CD1c-positive myeloid dendritic cell (primary cell): ENCODE results near the gene APEX1.
"Not testable (repeated sequence)": the region's sequence is repeated elsewhere in the genome, so short reads cannot be mapped to it uniquely, and the experiment has no call there.

Experiments used
- DNase-seq: peaks from one replicate; pipeline ENCODE4 v3.0.0-alpha.2; 2016; ENCODE audit errors: extremely low spot score

The APEX1 gene

DNA sequence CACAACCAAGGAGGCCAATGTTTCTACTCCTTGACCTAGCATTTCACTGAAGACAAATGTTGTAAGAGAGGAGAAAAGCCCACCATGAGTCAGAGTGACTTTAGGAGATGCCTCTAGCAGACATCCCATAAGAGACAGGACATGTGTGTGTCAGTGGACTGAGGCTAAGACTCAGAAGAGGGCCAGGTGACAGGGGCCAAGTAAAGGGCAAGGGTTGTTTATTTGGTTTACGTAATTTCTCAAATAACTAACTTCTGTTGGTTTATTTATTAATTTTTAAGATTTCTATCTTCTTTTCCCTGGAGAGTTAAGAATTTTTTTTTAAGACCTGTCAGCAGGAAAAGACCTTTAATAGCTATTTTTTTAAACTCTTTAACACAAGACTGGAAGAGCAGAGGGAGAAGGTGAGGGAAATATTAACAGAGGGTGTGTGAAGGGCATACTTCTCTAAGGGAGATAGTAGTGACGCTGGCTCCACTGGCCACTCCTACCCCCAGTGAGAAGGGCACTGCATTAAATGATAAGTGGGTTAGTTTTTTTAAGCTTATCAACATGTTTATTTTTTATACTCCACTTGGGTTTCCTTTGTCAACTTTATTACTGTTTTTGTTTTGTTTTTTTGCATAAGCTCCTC, 17.6 kb downstream of the APEX1 start:
- no peak for DNase-seq

DNA sequence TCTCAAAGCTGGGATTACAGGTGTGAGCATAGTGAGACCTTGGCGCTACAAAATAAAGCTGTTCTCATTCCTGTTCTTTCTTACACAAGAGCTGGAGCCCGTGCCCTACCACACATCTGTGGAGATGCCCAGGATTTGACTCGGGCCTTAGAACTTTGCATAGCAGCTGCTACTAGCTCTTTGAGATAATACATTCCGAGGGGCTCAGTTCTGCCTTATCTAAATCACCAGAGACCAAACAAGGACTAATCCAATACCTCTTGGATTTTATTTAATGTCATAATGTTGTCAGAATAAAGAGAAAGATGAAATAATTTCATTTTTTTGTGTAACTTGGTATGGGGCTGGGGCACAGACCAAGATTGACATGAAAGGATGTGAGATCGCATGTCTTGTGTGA, 21.8 kb downstream of the APEX1 start:
- DNase-seq = no peak

DNA sequence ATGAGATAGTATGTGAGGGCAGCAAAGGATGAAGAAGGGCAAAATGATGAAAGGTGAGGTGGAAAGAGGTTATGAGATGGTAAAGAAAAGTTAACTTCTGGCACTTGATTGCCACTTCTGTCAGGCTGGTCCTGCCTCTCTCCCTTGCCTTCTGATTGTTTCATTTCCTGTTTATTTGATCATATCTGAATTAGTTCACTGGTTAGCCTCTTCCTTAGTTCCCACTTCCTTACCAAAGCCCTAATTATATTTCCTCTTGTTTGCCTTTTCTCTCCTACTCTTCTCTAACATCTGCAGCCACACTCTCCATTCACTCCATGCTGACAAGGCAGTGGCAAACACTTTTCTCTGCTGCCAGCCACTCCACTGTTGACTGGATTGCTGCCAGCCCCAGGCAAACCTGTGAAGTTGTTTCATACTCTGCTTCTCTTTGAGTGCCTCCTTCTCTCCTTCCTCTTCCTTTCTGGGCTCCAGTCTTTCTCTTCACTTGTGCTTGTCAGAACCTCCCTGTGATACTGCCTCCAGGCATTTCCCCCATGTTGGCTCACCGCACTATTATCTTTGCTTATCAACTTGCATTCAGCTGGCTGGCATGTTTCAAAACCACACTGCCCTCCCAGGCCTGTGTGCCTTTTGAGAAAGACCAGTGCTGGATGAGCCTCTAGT, 22.3 kb downstream of the APEX1 start:
- peak; percentile 47 for DNase-seq

DNA sequence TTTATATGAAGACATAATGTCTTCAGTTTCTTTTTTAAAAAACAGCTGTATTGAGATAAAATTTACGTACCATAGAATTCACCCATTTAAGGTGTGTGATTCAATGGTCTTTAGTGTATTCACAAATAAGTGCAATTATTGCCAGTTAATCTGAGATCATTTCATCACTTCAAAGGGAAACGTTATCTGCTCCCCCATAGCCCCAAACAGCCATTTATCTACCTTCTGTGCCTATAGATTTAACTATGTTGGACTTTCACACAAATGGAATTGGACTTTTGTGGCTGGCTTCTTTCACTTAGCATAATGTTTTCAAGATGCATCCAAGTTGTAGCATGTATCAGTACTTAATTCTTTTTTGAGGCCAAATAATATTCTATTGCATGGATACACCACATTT, 23.9 kb downstream of the APEX1 start:
- no peak for DNase-seq

DNA sequence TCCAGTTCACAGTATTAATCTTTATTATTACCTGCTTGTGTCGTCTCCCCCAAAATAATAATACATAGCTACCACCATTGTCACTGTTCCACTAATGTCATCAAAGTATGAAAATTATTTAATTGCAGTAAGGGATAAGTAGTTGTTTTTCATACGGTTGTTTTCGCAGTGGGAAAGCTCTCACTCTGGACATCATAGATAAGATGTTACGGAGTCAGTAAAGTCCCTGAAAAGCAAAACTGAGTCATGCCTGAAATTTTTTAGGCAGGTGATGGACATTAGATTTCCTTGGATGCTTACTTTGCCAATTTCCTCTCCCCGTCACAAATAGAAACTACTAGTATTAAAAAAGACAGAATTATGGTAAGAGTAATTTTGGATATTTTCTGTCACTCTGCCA, 27.4 kb downstream of the APEX1 start:
- no peak for DNase-seq

DNA sequence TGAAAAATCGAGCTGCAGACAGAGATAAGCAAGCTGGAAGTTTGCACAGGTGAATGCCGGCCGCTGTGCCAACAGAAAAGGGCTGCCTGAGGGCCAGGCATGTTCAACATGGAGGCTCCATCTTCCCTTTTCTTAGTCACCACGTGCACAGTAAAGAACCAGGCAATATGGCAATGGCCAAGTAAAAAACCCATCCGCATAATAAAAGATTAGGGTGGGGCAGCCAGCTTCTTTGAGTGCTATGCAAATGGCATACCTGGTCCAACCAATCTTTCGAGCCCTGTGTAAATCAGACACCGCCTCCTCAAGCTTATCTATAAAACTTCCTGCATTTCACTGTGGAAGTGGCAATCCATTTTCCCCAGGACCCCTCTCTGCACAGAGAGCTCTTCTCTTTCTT, 30.9 kb downstream of the APEX1 start:
- no peak for DNase-seq

DNA sequence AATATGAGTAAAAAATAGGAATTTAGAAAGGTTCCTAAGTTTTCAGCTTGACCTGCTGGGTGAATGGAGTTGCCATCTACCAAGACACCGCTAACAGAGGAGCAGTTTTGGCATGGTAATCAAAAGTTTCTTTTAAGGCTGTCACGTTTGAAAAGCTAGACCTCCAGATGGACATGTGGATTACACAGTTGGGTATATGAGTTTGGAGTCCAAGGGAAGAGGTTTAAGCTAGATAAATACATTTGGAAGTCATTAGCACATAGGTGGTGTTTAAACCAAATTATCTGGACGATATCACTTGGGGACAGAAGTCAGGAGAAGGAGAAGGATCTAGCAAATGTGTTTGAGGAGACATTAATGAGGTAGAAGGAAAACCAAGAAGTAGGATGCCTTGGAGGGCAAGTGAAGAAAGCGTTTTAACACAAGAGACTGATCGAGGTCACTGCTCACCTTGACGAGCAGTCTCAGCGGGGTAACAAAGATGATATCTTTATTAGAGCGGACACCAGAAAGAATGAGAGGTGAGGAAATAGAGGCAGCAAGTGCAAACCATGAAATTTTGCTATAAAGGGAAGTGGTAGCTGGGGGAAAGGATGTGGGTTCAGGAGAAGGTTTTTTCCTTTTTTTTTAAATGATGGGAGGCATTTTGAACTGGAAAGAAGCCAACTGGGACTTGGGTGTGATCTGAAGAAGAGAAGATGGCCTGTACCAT, 31.8 kb downstream of the APEX1 start:
- peak; percentile 18 for DNase-seq

DNA sequence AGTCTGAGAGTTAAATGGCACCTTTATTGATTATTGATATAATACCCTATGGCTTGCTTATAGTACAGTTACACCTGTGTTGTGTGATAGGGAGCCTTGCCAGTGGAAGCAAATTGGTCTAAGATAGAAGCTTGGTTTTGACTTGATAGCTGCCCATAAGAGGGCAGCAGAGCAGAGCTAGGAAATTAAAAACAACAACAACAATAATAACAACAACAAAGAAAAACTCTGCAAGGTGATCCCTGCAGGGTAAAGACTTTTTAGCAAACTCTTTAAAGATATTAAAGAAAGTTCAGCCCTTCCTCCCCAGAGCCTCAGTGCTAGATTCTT, 32.3 kb downstream of the APEX1 start:
- DNase-seq = no peak

DNA sequence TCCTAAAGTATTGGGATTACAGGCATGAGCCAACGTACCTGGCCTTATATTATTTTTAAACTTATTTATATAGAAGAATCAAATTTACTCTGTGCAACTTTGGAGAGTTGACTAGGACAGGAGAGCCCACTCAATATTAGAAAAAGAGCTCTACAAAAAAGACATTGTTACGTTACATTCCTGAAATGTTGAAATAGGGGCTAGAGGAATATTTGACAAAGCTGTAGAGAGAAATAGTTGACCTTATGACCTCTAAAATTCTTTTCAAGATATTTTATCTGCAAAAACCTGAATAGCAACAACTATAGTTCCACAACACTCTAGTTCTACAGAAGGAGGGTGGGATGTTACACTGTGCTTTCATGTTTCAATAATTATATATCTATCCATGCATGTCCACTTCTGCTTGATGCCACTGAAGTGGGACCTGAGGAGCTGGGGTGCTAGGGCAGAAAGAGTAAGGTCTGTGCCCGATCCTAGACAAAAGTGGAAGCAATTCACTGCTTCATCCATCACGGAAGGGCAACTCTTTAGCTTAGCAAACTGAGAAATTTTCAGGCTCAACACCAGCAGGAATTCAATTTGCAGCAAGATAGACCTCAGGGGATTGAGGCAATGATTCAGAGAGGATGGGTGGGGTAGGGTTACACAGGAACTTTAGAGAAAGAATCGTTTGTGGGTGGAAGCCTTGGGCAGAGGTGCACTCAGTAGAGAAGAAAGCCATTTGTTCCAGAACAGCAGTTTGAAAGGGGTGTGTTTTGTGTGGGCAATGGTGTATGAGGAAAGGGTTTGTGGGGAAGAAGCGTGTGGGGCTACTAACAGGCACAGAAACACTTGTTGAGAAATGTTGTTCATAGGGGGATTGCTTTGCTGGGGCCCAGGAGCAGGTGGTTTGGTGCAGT, 34.3 kb downstream of the APEX1 start:
- peak; percentile 23 for DNase-seq

DNA sequence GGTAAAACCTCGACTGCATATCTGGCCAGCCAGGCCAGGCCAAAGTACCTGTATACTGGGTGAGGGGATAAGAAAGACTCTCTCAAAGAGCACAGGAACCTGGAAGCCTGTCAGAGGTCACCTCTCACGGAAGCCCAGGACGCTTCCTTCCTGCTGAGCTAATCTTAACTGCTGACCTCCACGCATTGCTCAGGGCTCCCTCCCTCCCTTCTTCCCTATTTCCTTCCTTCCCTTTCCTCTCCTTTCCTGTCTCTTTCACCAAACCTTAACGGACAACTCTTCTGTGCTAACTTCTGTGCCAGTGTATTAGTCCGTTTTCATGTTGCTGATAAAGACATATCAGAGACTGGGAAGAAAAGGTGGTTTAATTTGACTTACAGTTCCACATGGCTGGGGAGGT, 35.5 kb downstream of the APEX1 start:
- DNase-seq = no peak

DNA sequence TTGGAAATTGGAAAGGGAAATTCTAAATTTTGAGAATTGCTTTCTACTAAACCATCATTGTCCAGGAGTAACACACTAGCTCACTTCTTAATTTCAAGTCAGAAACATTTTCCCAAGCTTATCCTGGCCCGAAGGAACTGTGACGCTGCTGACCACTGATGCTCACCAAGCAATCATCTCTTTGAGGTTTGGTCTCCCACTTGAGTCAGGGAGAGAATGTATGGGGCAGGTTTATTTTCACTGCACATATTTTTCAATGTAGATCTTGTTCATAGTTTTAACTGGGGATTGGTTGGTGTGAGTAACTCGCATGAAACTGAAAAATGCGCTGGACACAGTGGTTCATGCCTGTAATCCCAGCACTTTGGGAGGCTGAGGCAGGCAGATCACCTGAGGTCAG, 37.5 kb downstream of the APEX1 start:
- DNase-seq = no peak

DNA sequence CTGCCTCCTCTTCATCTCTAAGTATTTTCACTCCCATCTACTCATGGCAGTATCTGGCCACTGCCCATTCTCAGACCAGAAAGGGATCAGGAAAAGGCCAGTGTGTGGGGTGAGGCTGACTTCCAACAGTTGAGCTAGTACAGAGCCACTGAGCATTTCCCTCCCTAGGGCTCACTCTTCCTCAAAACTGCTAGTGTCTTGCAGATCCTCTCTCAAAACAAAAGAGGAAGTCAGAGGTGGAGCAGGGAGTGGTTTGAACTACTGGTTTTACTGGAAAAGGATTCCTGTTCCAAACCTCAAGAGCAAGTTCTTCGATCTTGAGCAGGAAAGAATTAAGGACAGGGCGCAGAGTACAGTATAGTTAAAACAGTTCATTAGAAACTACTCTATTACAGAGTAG, 38.6 kb downstream of the APEX1 start:
- peak; percentile 86 for DNase-seq

DNA sequence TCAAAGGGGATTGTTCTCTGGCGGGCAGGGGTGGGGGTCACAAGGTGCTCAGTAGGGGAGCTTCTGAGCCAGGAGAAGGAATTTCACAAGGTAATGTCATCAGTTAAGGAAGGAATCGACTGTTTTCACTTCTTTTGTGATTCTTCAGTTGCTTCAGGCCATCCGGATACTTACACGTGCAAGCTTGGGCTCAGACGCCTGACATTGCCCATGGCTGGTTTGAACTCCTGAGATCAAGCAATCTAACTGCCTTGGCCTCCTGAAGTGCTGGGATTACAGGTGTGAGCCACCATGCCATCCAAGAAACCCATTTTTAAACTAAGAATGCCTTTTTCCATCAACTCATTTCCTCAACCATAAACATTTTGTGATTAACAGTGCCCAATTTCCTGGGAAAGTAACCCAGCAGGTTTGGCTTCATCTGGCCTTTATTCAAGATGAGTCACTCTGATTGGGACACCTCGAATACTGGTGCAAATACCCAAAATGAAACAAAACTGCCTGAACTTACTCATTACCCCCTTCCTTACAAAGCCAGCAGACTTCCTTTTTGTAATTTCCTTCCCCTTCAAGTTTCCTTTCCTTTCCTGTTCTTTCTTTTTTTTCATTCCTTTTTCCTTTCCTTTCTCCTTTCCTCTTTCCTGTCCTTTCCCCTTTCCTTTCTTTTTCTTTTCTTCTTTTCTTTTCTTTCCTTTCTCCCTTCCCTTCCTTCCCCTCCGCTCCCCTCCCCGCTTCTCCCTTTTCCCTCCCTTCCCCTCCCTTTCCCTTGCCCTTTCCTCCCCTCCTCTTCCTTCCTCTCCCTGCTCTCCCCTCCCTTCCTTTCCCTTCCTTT, 40.1 kb downstream of the APEX1 start:
- peak; percentile 68 for DNase-seq

DNA sequence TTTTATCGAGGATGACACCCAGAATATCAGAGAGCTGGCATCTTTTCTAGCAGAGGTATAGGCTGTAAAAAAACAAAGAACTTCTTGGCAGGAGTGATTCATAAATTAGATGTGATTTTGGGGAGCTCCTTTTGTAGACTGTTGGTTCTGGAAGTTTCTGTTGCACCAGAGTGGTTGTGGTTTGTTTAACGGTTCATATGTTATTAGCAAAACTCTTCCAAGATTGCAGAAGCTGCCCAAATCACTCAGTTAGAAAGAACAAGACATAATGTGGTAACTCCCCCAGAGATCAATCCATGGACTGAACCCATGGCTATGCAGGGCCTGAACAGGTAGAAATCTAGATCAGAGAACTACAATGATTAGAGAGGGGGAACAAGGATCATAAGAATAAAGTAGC, 43.6 kb downstream of the APEX1 start:
- no peak for DNase-seq

DNA sequence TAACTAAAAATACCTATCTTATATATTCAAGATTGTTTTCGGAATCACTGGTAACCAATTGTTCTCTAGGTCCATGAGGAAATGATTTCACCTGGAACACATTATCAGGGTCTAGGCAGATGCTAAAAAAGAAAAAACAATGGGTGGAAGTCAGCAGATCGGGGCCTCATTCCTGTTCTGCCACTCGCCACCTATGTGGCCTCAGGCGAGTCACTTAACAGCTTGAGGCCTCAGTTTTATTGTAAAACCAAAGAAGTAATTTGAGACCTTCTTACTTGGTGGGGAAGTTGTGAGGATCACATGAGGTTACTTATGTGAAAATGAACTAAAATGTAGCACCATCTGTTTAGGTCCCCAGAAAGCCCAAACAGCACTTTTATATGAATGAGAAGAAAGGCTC, 44.1 kb downstream of the APEX1 start:
- DNase-seq = no peak

DNA sequence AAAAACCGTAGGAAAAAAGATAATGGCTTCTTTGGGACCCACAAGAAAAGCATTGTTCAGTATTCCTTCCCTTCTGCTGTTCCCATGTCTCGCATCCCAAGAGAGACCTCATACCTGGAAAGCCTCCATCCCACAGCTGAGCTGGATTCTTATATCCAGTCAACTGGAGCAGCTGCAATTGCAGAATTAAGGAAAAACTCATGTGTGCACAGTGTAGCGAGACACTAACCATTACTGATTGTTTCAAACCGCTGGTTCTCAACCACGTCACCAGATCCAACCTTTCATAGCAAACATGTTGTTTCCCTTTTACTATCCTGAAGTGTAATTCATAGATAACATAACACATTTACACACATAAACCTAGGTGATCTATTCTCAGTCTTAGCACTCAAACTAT, 44.9 kb downstream of the APEX1 start:
- no peak for DNase-seq

DNA sequence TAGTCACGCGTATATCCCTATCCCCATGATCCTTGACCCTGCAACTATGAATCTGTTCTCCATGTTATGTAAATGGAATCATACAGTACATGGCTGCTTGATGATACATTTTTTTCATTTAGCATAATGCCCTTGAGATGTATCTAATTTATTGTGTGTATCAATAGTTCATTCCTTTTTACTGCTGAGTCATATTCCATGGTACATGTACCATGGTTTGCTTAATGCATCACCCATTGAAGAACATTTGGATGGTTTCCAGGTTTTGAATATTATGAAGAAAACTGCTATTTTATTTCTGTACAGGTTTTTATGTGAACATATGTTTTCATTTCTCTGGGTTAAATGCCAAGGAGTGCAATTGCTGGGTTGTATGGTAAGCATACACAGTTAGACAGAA, 46.3 kb downstream of the APEX1 start:
- DNase-seq = no peak

DNA sequence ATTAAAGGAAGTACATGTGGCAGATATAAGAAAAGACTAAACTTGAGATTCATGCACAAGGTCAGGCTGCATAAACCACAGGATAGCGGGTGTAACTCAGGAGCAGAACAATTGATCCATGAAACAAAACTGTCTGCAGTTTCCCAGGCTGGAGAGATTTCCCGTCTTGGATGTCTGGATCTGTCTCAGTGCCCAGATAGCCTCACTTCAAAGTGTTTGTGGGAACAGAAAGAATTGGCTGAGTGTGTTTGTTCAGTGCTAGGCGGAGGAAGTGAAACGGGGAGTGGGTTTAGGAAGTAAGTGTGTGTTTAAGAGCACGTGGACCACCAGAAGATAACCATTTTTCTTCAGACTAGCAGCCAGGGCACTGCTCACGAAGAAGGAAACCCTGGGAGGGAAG, 48.9 kb downstream of the APEX1 start:
- DNase-seq = peak; percentile 62

DNA sequence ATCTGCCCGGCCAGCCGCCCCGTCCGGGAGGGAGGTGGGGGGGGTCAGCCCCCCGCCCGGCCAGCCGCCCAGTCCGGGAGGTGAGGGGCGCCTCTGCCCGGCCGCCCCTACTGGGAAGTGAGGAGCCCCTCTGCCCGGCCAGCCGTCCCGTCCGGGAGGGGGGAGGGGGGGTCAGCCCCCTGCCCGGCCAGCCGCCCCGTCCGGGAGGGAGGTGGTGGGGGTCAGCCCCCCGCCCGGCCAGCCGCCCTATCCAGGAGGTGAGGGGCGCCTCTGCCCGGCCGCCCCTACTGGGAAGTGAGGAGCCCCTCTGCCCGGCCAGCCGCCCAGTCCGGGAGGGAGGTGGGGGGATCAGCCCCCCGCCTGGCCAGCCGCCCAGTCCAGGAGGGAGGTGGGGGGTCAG, 51.2 kb downstream of the APEX1 start:
- DNase-seq = not testable (repeated sequence)

DNA sequence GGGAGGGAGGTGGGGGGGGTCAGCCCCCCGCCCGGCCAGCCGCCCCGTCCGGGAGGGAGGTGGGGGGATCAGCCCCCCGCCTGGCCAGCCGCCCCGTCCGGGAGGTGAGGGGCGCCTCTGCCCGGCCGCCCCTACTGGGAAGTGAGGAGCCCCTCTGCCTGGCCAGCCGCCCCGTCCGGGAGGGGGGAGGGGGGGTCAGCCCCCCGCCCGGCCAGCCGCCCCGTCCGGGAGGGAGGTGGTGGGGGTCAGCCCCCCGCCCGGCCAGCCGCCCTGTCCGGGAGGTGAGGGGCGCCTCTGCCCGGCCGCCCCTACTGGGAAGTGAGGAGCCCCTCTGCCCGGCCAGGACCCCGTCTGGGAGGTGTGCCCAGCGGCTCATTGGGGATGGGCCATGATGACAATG, 51.7 kb downstream of the APEX1 start:
- not testable (repeated sequence) for DNase-seq
